Breast epithelium (tissue), 4 donors: ENCODE data around the gene STARD5. TPM values are rescaled to one million over a fixed set of nuclear protein-coding genes. Genes with fewer than 3 reads are reported as not detected.

ENCODE experiments used
- DNase-seq, 2 donors: peaks; one replicate each; pipeline ENCODE4 v3.0.0-alpha.2; 2019; ENCODE audit warnings: low spot score in 2 of 2
- H3K27ac ChIP-seq, 2 donors: fragments of 200-600 bp; sonication (generic) in 1 of 2; one replicate each; pipeline ENCODE4 v1.5.1; 2016 to 2019; ENCODE audit warnings: mild to moderate bottlenecking in 1 of 2
- H3K27me3 ChIP-seq, 2 donors: fragments of 200-600 bp; sonication (generic) in 1 of 2; one replicate each; pipeline versions ENCODE4 v1.5.1 to v1.6.0; 2017 to 2019; ENCODE audit warnings: control low read depth in 1 of 2, mild to moderate bottlenecking in 1 of 2
- H3K36me3 ChIP-seq: fragments of 200-600 bp; one replicate; pipeline ENCODE4 v1.5.1; 2019
- H3K4me1 ChIP-seq, 2 donors: fragments of 200-600 bp; sonication (generic); one replicate each; pipeline ENCODE4 v1.5.1; 2016 to 2019; ENCODE audit warnings: control low read depth in 1 of 2
- H3K4me3 ChIP-seq, 3 donors: fragments of 200-600 bp; sonication (generic); 1 replicate in 2 of 3; 2 replicates in 1 of 3; pipeline ENCODE4 v1.5.1; 2016 to 2019; ENCODE audit warnings: mild to moderate bottlenecking in 3 of 3, moderate library complexity in 2 of 3
- H3K9me3 ChIP-seq, 2 donors: fragments of 200-600 bp; sonication (generic) in 1 of 2; one replicate each; pipeline ENCODE4 v1.5.1; 2016 to 2019; ENCODE audit warnings: control low read depth in 1 of 2
- POLR2A ChIP-seq: fragments of 450-650 bp; IDR thresholded peaks from one replicate; pipeline ENCODE4 v1.6.1; 2016; ENCODE audit warnings: antibody characterized with exemption, mild to moderate bottlenecking, moderate library complexity
- POLR2AphosphoS5 ChIP-seq, 3 donors: sonication (generic); formaldehyde crosslinking; IDR thresholded peaks; one replicate each; pipeline ENCODE4 v1.6.1; 2017; ENCODE audit warnings: antibody characterized with exemption in 3 of 3
- intact Hi-C: fragments of 100-400 bp; cut with DNase I; formaldehyde crosslinking; loops from one replicate; pipeline ENCODE4 v1.15.1; 2023; ENCODE audit warnings: low total_unique reads
- total RNA-seq, 3 donors: library from RNA; depleted of rRNA; stranded (reverse); fragments of >200 nt; gene quantifications; one replicate each; pipeline ENCODE4 v1.1.0, GENCODE V29; 2016
- TF ChIP-seq, protein P1 (sequence below), 3 donors: fragments of 450-650 bp; IDR thresholded peaks; one replicate each; pipeline ENCODE4 v1.5.1; 2016 to 2017; ENCODE audit warnings: antibody characterized with exemption in 3 of 3, mild to moderate bottlenecking in 3 of 3, moderate library complexity in 3 of 3

Gene STARD5
- total RNA-seq, 3 donors from 2014 or later = 3.2 to 9.5 (median 6.7) TPM

DNA sequence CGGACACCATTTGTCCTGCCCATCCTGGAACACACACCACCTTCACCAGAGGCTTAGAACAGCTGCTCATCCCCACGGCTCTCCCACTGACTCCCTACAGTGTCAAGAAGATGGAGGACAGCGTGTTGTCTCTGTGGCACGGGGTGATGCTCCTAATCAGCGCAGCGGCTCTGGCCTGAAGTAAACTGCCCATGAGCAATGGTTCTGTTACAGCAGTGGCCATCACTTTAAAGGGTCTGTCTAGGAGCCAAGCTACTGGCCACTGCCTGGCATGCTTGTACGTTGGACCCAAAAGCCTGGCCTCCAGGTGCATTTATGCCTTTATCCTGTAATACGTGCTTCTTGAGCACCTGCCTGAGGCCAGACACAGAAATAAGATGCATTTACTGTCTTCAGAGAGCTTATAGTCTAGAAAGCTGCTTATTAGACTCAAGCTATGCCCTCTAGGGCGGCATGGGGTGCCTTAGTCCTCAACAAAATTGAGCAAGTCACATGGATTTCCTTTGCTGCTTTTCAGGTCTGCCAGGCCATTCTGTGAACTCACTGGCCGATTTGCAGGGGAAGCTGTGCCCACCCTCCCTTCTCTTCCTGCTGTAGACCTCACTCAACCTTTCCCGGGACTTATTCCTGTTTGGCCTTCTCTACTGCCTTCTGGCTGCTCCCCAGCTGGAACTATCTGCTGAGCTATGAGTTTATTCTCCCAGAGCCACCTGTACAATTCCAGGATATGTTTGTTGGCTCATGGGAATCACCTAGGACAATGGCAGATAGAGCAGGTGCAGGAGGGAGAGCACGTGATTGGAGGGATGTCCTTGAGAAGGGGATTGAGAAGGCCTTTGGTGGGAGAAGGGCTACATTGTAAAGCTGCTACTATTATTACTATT, 51.9 kb downstream of the STARD5 start:
- no peaks in the 10 kb centered on the region for H3K4me1 ChIP-seq
- TF ChIP-seq, protein P1, sequence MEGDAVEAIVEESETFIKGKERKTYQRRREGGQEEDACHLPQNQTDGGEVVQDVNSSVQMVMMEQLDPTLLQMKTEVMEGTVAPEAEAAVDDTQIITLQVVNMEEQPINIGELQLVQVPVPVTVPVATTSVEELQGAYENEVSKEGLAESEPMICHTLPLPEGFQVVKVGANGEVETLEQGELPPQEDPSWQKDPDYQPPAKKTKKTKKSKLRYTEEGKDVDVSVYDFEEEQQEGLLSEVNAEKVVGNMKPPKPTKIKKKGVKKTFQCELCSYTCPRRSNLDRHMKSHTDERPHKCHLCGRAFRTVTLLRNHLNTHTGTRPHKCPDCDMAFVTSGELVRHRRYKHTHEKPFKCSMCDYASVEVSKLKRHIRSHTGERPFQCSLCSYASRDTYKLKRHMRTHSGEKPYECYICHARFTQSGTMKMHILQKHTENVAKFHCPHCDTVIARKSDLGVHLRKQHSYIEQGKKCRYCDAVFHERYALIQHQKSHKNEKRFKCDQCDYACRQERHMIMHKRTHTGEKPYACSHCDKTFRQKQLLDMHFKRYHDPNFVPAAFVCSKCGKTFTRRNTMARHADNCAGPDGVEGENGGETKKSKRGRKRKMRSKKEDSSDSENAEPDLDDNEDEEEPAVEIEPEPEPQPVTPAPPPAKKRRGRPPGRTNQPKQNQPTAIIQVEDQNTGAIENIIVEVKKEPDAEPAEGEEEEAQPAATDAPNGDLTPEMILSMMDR (IDR thresholded peaks at IDR 0.05) = no peak
- no peak overlapping the region for H3K4me3 ChIP-seq
- H3K27ac ChIP-seq = no peak overlapping the region
- intact Hi-C loops = no loop called here
- no peaks in the 10 kb centered on the region for H3K36me3 ChIP-seq
- DNase-seq = no peak
- no peaks in the 10 kb centered on the region for H3K9me3 ChIP-seq
- H3K27me3 ChIP-seq = no peaks in the 10 kb centered on the region

DNA sequence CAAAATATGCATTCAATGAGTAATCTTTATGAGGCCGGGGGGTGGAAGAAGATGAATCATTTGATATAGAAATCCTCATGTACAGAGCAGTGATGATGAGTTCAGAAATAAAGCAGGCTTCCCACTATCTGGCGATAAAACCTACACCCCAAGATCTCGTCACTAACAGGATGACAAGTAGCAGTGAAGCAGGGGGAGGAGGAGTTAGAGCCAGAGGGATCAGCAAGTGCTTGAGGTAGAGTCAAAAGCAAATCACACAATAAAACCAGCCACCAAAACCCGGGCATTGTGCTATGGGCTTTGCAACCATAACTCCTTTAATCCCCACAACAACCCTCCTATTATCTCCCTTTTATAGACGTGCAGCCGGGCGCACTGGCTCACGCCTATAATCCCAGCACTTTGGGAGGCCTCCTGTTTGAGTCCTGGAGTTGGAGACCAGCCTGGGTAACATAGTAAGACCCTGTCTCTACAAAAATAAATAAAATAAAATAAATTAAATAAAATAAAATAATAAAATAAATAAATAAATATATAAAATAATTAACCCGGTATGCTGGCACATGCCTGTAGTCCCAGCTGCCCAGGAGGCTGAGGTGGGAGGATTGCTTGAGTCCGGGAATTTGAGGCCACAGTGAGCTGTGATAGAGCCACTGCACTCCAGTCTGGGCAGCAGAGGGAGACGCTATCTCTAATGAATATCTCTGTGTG, 53.0 kb downstream of the STARD5 start:
- no peak for TF ChIP-seq POLR2AphosphoS5 (IDR thresholded peaks at IDR 0.05)
- TF ChIP-seq, protein P1 (IDR thresholded peaks at IDR 0.05) = no peak
- no peak for TF ChIP-seq POLR2A
- Histone ChIP-seq H3K36me3 (no peaks in the 10 kb centered on the region), H3K4me1 (peaks cover 0 to 4% of the 10 kb centered on the region in 2 donors), H3K27ac (no peak overlapping the region), H3K27me3 (no peaks in the 10 kb centered on the region), H3K9me3 (no peaks in the 10 kb centered on the region), H3K4me3 (no peak overlapping the region)
- intact Hi-C loops = no loop called here
- no peak for DNase-seq

DNA sequence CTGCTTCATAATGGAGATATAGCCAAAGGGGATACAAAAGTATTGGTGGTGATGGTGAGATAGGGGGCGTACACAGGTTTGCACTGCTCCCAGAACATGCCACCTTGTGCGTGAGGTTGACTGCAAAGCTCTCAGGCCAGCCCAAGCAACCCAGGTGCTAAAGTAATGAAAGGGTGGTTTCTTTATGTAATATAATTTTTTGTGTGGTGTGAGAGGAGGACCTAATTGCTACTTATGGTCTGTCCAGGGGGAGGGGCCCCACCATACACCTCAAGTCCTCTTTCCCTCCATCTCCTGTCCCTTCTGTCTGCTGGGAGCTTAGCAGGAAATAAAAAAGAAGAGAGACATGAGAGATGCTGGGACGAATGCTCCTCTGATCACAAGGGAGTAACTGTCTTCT, 53.8 kb downstream of the STARD5 start:
- DNase-seq = no peak
- H3K4me1 ChIP-seq = peaks cover 0 to 4% of the 10 kb centered on the region in 2 donors
- no peaks in the 10 kb centered on the region for H3K27me3 ChIP-seq
- no peak overlapping the region for H3K4me3 ChIP-seq
- H3K9me3 ChIP-seq = no peaks in the 10 kb centered on the region
- TF ChIP-seq, protein P1 (IDR thresholded peaks at IDR 0.05) = no peak
- TF ChIP-seq POLR2AphosphoS5 (IDR thresholded peaks at IDR 0.05) (no peak), POLR2A (no peak)
- intact Hi-C loops = no loop called here
- H3K27ac ChIP-seq = no peak overlapping the region
- H3K36me3 ChIP-seq = no peaks in the 10 kb centered on the region

DNA sequence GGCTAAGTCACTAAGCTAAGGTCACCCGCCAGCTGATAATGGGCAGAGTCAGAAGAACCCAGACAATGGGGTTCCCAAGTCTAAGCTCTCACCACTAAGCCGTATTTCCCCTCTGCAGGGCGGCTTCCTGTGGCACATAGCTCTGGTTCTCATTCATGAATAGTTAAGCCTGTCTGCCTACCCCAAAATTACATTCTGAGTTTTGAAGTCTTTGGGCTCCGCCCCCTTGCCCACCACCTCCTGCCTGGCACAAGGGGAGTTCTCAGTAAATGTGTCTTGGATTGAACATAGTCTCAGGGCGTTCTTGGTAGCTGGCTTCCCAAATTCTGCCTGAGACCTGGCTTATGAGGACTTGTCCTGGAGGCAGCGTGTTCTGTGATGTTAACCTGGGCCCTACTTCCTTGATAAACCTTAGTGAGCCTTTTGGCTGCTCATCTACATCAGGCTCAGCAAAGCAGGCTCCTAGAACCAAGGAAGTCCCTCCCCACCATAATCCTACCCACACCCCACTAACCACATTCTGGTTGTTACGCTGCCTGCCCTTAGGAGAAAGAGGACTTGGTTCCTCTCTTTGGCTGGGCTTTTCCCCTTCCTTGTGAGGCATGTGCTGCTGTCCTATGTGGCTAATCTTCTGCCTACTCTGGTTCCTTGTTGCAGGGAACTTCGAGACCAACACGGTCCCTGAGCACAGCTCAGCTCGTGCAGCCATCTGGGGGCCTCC, 54.9 kb downstream of the STARD5 start:
- TF ChIP-seq, protein P1 (IDR thresholded peaks at IDR 0.05) = no peak
- intact Hi-C loops = no loop called here
- peaks cover 0 to 4% of the 10 kb centered on the region in 2 donors for H3K4me1 ChIP-seq
- no peaks in the 10 kb centered on the region for H3K27me3 ChIP-seq
- H3K36me3 ChIP-seq = no peaks in the 10 kb centered on the region
- DNase-seq = no peak
- no peak overlapping the region for H3K27ac ChIP-seq
- H3K9me3 ChIP-seq = no peaks in the 10 kb centered on the region
- H3K4me3 ChIP-seq = no peak overlapping the region

DNA sequence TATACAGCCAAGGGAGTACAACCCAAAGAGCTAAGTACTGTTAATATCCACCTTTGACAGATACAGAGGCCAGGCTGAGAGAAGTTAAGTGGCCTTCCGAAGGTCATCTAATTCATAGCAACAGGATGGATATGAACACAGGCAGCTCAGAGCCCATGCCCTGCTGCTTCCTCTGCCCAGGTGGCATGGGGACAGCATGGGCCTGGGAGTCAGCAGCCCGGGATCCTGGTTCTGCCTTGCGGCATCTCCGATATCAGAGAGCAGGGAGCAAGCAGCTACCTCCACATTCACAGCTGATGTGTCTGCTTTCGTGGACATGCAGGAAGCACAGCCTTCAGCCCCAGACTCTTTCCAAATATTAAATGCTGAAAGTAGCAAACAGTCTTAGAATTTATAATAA, 55.6 kb downstream of the STARD5 start:
- DNase-seq = no peak

More for the DNA sequence above, 55.6 kb downstream of the STARD5 start:
- intact Hi-C loops = no loop called here
- H3K4me1 ChIP-seq = peaks cover 0 to 4% of the 10 kb centered on the region in 2 donors
- no peak overlapping the region for H3K4me3 ChIP-seq
- no peak for TF ChIP-seq POLR2A
- no peak for TF ChIP-seq POLR2AphosphoS5 (IDR thresholded peaks at IDR 0.05)
- TF ChIP-seq, protein P1 (IDR thresholded peaks at IDR 0.05) = no peak
- no peak overlapping the region for H3K27ac ChIP-seq
- H3K27me3 ChIP-seq = no peaks in the 10 kb centered on the region
- no peaks in the 10 kb centered on the region for H3K36me3 ChIP-seq
- no peaks in the 10 kb centered on the region for H3K9me3 ChIP-seq
